Transverse colon (tissue), 4 donors: ENCODE results near the gene GGTLC1.

Source experiments
- CTCF ChIP-seq, 5 experiments: fragments of 200-600 bp in 3 of 5; fragments of 450-650 bp in 2 of 5; sonication (generic) in 3 of 5; IDR thresholded peaks; 1 replicate in 2 of 5; 2 replicates in 3 of 5; pipeline ENCODE4 v1.5.1; 2016 to 2017; ENCODE audit warnings: antibody characterized with exemption in 5 of 5, inconsistent platforms in 3 of 5, mild to moderate bottlenecking in 2 of 5, moderate library complexity in 1 of 5
- POLR2A ChIP-seq: fragments of 450-650 bp; IDR thresholded peaks from one replicate; pipeline ENCODE4 v1.6.1; 2016; ENCODE audit warnings: antibody characterized with exemption, mild to moderate bottlenecking, moderate library complexity
- POLR2AphosphoS5 ChIP-seq, 3 donors: sonication (generic); formaldehyde crosslinking; IDR thresholded peaks; one replicate each; pipeline ENCODE4 v1.6.1; 2016; ENCODE audit warnings: antibody characterized with exemption in 3 of 3

GRCh38 chr20:24018796-24019195, 30.2 kb upstream of the GGTLC1 start:
- TF ChIP-seq CTCF (IDR thresholded peaks at IDR 0.05) = no peak
- TF ChIP-seq POLR2A = no peak
- TF ChIP-seq POLR2AphosphoS5 (IDR thresholded peaks at IDR 0.05) = no peak
